ENCODE data around the gene CSNK1G3.
"Not testable (repeated sequence)": the region's sequence is repeated elsewhere in the genome, so short reads cannot be mapped to it uniquely, and the experiment has no call there.

The CSNK1G3 gene

GRCh38 chr5:123511648-123512605 lies at the start of gene CSNK1G3:
TSS of gene CSNK1G3 (plus strand) at chr5:123512177. CDS start at chr5:123545664, 33,487 bp downstream.
- peak; percentile 93 to 97 for DNase-seq

- DNase-seq, result not testable (repeated sequence)
These were observed 45.1 kb upstream of the CSNK1G3 start for GRCh38 chr5:123466839-123467238.

- no peak for DNase-seq
These were observed 40.6 kb upstream of the CSNK1G3 start for GRCh38 chr5:123471385-123471784.

- no peak for DNase-seq
These were observed 39.6 kb upstream of the CSNK1G3 start for GRCh38 chr5:123472150-123472924.

- DNase-seq, result peak; percentile 85 to 92
These were observed 37.7 kb upstream of the CSNK1G3 start for GRCh38 chr5:123474228-123474627.

GRCh38 chr5:123476731-123477130 lies 35.2 kb upstream of the CSNK1G3 start:
- no peak for DNase-seq

GRCh38 chr5:123478546-123478945 lies 33.4 kb upstream of the CSNK1G3 start:
- DNase-seq, result no peak

GRCh38 chr5:123482258-123482657 lies 29.7 kb upstream of the CSNK1G3 start:
- no peak for DNase-seq

- no peak for DNase-seq
These were observed 28.4 kb upstream of the CSNK1G3 start for GRCh38 chr5:123483446-123484077.

GRCh38 chr5:123485275-123485674 lies 26.7 kb upstream of the CSNK1G3 start:
- DNase-seq, result no peak

- no peak for DNase-seq
These were observed 24.9 kb upstream of the CSNK1G3 start for GRCh38 chr5:123486951-123487655.

- no peak for DNase-seq
These were observed 21.0 kb upstream of the CSNK1G3 start for GRCh38 chr5:123490974-123491373.

GRCh38 chr5:123495211-123495610 lies 16.8 kb upstream of the CSNK1G3 start:
- DNase-seq, result not testable (repeated sequence)

- peak; percentile 19 to 77 for DNase-seq
These were observed 15.1 kb upstream of the CSNK1G3 start for GRCh38 chr5:123496892-123497291.

GRCh38 chr5:123500471-123500870 lies 11.5 kb upstream of the CSNK1G3 start:
- no peak for DNase-seq

GRCh38 chr5:123502120-123502519 lies 9.9 kb upstream of the CSNK1G3 start:
- DNase-seq, result no peak

GRCh38 chr5:123503299-123503698 lies 8.7 kb upstream of the CSNK1G3 start:
- DNase-seq, result no peak

- peak in 1 of 2 experiments; percentile 27 for DNase-seq
These were observed 6.3 kb upstream of the CSNK1G3 start for GRCh38 chr5:123505633-123506032.

GRCh38 chr5:123508441-123508840 lies 3.5 kb upstream of the CSNK1G3 start:
- DNase-seq, result no peak

GRCh38 chr5:123511290-123511647 lies 708 bp upstream of the CSNK1G3 start:
- DNase-seq, result no peak

GRCh38 chr5:123512611-123513461 lies 859 bp downstream of the CSNK1G3 start:
- peak in 1 of 2 experiments; percentile 9 for DNase-seq
